WTC11 (cell line): Measurements from ENCODE around the gene EYS.

Source experiments
- CBFB ChIP-seq: sonication (generic); formaldehyde crosslinking; IDR thresholded peaks from 2 replicates; pipeline ENCODE4 v1.8.1; 2022; ENCODE audit warnings: mild to moderate bottlenecking, low read depth, missing genetic modification reagents
- CTCF ChIP-seq: fragments of 200-600 bp; IDR thresholded peaks from 2 replicates; pipeline ENCODE4 v1.8.0; 2022; ENCODE audit warnings: antibody characterized with exemption
- ZNF232 ChIP-seq: sonication (generic); formaldehyde crosslinking; IDR thresholded peaks from 2 replicates; pipeline ENCODE4 v1.8.0; 2022; ENCODE audit warnings: mild to moderate bottlenecking, missing genetic modification reagents
- TF ChIP-seq, protein P1 (sequence below): sonication (generic); formaldehyde crosslinking; IDR thresholded peaks from 2 replicates; pipeline ENCODE4 v1.8.0; 2023; ENCODE audit warnings: missing genetic modification reagents

GRCh38 chr6:64415926-64416325, 1291.1 kb downstream of the EYS start:
- TF ChIP-seq CBFB (CRISPR knock-in tag) (no peak), CTCF (no peak), ZNF232 (CRISPR knock-in tag) (no peak)
- TF ChIP-seq, protein P1, sequence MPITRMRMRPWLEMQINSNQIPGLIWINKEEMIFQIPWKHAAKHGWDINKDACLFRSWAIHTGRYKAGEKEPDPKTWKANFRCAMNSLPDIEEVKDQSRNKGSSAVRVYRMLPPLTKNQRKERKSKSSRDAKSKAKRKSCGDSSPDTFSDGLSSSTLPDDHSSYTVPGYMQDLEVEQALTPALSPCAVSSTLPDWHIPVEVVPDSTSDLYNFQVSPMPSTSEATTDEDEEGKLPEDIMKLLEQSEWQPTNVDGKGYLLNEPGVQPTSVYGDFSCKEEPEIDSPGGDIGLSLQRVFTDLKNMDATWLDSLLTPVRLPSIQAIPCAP (CRISPR knock-in tag): no peak
